Measurements from ENCODE around the gene PTPRM. TPM values are rescaled to one million over a fixed set of nuclear protein-coding genes. Genes with fewer than 3 reads are reported as not detected.

The PTPRM gene
- total and polyA plus RNA-seq, 2 of the 4 experiments (the other 2 are of a cell fraction), result 28.3 to 51.2 TPM

DNA sequence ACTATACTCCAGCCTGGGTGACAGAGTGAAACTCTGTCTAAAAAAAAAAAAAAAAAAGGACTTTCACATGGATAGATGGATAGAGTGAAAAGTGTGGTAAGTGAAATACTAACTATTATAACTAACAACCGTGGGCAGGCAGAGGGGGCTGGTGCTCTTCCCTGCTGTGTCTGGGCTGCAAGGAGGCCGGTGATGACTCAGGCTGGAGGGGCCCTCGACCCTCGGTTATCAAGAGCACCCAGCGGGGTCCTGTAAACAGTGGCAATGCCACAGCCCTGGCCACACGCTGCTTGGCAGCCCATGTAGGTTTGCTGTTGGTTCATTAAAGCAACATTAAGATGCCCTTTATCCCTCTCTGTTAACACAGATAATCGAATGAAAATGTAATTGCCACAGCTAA lies 857.4 kb downstream of the PTPRM start:
- no peak overlapping the region for H3K27ac ChIP-seq (ENCODE audit: insufficient read depth, low read length)
- no peak overlapping the region for H3K56ac ChIP-seq (ENCODE audit: extremely low read depth, insufficient read depth, low read length)
- no peaks in the 10 kb centered on the region; the same call in 1 of the 2 replicates for H3K9me1 ChIP-seq (ENCODE audit: insufficient read depth, low read length)
- no peaks in the 10 kb centered on the region for H3K79me1 ChIP-seq (ENCODE audit: low read depth in 1 of 2, low read length in 2 of 2)
- H3K4me1 ChIP-seq (ENCODE audit: control insufficient read depth, insufficient read depth, low read length), result peaks cover 5% of the 10 kb centered on the region
- in situ Hi-C loops (cut with MboI; ENCODE audit: low sequenced_read_pairs) (no loop called here), dilution Hi-C loops (cut with HindIII; ENCODE audit: low sequenced_read_pairs, unreplicated experiment) (no loop called here), intact Hi-C loops (cut with micrococcal nuclease) (no loop called here)
- TF ChIP-seq RCOR1 (IDR thresholded peaks at IDR 0.05; ENCODE audit: insufficient replicate concordance, low read length) (no peak), CEBPB (IDR thresholded peaks at IDR 0.05; ENCODE audit: low read depth, low read length) (no peak), RFX5 (IDR thresholded peaks at IDR 0.05; ENCODE audit: low read depth, low read length) (no peak), RAD21 (IDR thresholded peaks at IDR 0.05; ENCODE audit: low read length) (no peak), CHD1 (IDR thresholded peaks at IDR 0.05; ENCODE audit: low read depth, low read length) (no peak)
- TF ChIP-seq, protein P1, sequence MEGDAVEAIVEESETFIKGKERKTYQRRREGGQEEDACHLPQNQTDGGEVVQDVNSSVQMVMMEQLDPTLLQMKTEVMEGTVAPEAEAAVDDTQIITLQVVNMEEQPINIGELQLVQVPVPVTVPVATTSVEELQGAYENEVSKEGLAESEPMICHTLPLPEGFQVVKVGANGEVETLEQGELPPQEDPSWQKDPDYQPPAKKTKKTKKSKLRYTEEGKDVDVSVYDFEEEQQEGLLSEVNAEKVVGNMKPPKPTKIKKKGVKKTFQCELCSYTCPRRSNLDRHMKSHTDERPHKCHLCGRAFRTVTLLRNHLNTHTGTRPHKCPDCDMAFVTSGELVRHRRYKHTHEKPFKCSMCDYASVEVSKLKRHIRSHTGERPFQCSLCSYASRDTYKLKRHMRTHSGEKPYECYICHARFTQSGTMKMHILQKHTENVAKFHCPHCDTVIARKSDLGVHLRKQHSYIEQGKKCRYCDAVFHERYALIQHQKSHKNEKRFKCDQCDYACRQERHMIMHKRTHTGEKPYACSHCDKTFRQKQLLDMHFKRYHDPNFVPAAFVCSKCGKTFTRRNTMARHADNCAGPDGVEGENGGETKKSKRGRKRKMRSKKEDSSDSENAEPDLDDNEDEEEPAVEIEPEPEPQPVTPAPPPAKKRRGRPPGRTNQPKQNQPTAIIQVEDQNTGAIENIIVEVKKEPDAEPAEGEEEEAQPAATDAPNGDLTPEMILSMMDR (conservative IDR thresholded peaks at IDR 0.05; ENCODE audit: low read depth, low read length), result no peak
- no peak overlapping the region for H3K23ac ChIP-seq (ENCODE audit: low read depth, low read length)
- POLR2A ChIA-PET (ENCODE audit: unreplicated experiment), result no interaction called here
- H2BK120ac ChIP-seq (ENCODE audit: low read depth, low read length), result no peak overlapping the region
- H3K18ac ChIP-seq (ENCODE audit: low read depth, low read length), result no peak overlapping the region
- no peak overlapping the region for H2AK5ac ChIP-seq (ENCODE audit: low read depth, low read length)
- no peak overlapping the region for H2BK15ac ChIP-seq (ENCODE audit: low read depth, low read length)
- DNase-seq (no peak), ATAC-seq (ENCODE audit: low read depth) (no peak)
- CTCF ChIA-PET, result no interaction called here
- BruUV-seq (replicated peaks), result no TSS peak
- H3K36me3 ChIP-seq (ENCODE audit: control insufficient read depth, insufficient read depth, low read length), result no peaks in the 10 kb centered on the region
- no peaks in the 10 kb centered on the region for H3K9me3 ChIP-seq (ENCODE audit: control insufficient read depth, insufficient read depth, low read length)
- no peak overlapping the region for H2AFZ ChIP-seq (replicated peaks; ENCODE audit: low read length, poor library complexity)
- H3K27me3 ChIP-seq (ENCODE audit: control insufficient read depth, insufficient read depth, low read length), result peaks cover 6% of the 10 kb centered on the region; the same call in 1 of the 2 replicates
- no peaks in the 10 kb centered on the region for H4K20me1 ChIP-seq (ENCODE audit: insufficient read depth, low read length)
- H3K9ac ChIP-seq (ENCODE audit: low read depth, low read length), result no peak overlapping the region
- H3K4ac ChIP-seq (ENCODE audit: low read depth, low read length), result no peak overlapping the region
- no peak overlapping the region for H4K8ac ChIP-seq (ENCODE audit: low read depth in 2 of 2, low read length in 2 of 2)
- no peak overlapping the region for H3K4me2 ChIP-seq (ENCODE audit: low read depth, low read length)
- no CpG with 5 or more reads among the region's 7 CpGs for WGBS, 2 experiments (ENCODE audit: extremely low coverage in 2 of 2, insufficient read length in 1 of 2)
- H4K91ac ChIP-seq (ENCODE audit: insufficient read depth, low read depth, low read length), result no peak overlapping the region
- no peak overlapping the region for H2BK5ac ChIP-seq (ENCODE audit: low read depth, low read length, poor library complexity, severe bottlenecking)
- no peak overlapping the region for H2AK9ac ChIP-seq (replicated peaks; ENCODE audit: low read depth, low read length, poor library complexity)
- no peak overlapping the region for H3K14ac ChIP-seq (replicated peaks; ENCODE audit: low read depth, low read length)
- H3K4me3 ChIP-seq (ENCODE audit: insufficient read depth, low read depth, low read length), result no peak overlapping the region
- H2BK20ac ChIP-seq (ENCODE audit: low read depth, low read length), result no peak overlapping the region
- H4K5ac ChIP-seq (ENCODE audit: low read depth, low read length), result no peak overlapping the region
